GM19023 (cell line): ENCODE data around the gene PRSS53.

Experiments used
- ATAC-seq: cut with Tn5 transposase; IDR thresholded peaks from one replicate; pipeline ENCODE4 v1.9.1; 2021; ENCODE audit warnings: mild to moderate bottlenecking, moderate library complexity; ENCODE audit not compliant: unreplicated experiment

PRSS53 gene

DNA sequence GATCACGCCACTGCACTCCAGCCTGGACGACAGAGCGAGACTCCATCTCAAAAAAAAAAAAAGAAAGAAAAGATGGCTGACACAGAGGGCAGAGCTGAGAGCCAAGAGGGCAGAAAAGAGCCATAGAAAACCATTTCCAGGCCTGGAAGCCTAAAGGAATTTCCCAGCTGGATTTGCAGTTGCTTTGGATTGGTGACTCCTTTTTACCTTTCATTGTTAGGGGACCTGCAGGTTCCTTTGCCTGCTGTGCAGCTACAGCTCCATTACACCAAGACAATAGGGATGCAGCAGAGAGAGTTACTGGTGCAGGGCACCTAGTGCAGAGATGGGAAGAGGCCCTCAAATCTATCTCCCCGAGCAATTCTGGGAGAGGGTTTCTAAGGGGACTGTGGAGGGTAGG lies 33.1 kb downstream of the PRSS53 start:
- no peak for ATAC-seq

DNA sequence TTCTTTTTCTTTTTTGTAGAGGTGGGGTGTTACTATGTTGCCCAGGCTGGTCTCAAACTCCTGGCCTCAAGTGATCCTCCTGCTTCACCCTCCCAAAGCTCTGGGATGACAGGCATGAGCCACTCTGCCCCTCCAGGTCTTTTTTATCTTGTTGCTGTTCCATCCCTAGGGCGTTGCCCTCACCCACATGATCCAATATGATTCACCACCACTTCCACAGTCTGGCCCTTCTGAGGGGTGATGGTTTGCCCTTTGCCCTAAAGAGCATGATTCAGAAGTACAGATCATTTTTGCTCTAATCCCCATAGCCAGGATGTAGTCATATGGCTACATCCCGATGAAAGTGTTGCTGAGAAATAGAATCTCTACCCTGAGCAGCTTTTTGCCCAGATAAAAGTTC lies 36.6 kb downstream of the PRSS53 start:
- no peak for ATAC-seq

DNA sequence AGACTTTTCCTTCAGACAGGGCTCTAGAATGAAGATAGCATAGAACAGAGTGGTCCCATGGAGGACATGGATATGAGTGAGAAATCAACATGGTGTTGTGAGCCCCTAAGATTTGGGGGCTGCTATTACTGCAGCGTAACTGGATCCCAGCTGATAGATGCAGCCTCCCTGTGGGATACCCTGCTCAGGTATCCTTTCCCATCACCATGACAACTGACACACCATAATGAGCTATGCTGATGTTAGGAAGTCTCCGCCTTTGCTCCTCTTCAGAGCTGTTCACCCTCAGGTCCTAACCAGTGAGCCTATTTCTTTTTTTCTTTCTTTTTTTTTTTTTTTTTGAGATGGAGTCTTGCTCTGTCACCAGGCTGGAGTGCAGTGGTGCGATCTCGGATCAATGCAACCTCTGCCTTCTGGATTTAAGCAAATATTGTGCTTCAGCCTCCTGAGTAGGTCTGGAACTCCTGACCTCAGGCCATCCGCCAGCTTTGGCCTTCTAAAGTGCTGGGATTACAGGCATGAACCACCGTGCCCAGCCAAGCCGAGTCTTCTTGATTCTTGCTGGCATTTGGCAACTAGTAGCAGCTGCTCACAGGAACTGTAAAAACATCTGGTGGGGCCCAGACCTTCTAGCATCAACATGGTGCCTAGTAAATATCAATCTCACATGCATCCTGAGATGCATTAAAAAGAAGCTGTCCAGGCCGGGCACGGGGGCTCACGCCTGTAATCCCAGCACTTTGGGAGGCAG lies 38.3 kb downstream of the PRSS53 start:
- ATAC-seq = no peak

DNA sequence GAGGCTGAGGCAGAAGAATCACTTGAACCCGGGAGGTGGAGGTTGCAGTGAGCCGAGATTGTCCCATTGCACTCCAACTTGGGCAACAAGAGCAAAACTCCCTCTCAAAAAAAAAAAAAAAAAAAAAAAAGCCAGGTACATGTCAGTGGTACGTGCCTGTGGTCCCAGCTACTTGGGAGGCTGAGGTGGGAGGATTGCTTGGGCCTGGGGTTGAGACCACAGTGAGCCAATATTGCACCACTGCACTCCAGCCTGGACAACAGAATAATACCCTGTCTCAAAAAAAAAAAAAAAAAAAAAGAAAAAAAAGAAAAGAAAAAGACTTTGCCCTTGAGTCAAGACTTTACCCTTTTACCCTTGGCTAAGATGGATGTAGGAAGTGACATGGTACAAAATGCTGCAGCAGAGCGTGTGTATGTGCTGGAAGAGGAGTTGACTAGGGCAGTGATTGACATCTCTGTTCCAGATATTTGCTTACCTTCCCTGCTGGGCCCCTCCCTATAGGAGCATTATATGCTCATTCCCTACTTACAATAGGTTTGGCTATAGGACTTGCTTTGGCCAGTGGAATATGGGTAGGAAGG lies 44.8 kb downstream of the PRSS53 start:
- ATAC-seq = no peak

DNA sequence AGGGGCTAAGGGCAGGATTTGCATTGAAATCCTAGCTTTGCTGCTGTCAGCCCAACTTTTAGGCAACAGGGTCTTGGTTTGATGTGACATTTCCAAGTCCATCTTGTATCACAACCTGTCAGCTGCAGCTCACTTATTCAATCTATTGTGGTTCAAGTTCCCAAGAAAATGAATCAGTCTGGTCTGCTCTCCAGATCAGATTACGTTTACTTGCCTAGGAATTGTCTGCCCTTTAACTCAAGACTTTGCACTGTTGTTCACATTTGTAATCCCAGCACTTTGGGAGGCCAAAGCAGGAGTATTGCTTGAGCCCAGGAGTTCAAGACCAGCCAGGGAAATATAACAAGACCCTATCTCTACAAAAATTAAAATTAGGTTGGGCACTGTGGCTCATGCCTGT lies 45.4 kb downstream of the PRSS53 start:
- no peak for ATAC-seq

DNA sequence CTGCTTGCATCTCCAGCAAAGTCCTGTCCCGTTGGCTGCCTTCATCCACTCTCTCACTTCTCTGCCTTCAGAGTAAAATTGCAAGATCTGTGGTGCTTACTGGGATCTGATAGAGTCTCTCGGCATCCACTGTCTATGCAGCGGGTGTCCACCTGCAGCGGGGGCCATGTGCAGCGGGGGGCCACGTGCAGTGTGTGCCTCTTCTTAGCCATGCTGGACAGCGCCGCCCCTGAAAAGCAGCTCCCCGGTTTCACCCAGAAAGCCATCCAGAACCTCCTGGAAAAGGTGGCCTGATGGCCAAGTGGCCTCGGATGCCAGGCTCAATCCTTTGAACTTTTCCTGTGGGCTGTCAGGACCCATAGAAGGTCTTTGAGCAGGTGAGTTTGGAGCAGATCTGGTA lies 45.9 kb downstream of the PRSS53 start:
- no peak for ATAC-seq

DNA sequence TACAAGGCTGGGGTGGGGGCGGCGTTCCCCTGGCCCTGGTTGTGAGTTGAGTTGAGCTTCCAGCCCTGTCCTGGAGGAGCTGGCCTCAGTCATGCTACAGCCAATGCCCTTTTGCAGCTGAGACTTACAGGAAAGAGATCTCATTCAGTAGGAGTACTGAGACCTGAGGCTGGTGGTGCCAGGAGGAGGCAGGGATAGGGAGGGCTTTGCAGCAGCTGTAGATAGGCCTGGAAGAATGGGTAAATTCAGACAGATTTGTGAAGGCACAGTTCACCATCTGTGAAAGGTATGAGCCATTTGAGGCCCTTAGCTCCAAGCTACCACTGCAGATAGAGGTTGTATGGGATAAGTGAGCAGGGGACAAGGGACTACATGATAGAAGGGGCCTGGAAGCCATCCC lies 49.8 kb downstream of the PRSS53 start:
- ATAC-seq = no peak

DNA sequence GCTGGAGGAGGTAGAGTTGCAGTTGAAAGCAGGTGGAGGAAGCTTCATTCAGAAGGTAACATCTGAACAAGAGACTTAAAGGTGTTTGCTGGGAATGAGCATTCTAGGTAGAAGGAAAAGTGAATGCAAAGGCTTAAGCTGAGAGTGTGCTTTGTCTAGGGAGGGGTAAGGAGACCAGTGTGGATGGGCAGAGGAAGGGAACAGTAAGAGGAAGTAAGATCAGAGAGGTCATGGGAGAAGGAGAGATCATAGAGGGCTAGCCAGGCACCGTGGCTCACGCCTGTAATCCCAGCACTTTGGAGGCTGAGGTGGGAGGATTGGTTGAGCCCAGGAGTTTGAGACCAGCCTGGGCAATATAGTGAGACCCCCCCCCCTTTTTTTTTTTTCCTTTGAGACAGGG lies 52.1 kb downstream of the PRSS53 start:
- no peak for ATAC-seq

DNA sequence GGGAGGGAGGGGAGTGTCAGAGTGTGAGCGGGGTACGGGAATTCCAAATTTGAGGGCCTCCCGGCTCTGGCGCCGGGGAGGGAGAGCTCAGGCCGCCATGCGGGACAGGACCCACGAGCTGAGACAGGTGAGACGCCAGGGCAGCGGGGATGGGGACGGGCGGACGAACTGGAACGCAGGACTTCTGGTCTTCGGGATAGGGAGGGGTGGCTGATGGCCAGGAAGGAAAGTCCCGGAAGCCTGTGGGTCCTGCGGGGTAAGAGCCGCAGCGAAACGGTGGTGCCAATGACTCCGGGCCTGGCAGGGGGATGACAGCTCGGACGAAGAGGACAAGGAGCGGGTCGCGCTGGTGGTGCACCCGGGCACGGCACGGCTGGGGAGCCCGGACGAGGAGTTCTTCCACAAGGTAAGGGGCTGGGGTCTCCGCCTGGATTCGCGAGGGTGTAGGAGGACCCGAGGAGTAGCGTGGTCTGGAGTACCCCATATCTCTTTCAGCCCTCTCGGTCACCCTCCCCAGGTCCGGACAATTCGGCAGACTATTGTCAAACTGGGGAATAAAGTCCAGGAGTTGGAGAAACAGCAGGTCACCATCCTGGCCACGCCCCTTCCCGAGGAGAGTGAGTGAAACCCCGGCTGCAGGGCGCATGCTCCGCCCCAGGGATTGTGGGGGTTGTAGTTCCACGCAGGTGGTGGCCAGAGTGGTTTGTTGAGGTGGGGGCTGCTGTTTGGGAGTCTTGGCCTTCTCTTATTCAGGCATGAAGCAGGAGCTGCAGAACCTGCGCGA lies 54.8 kb downstream of the PRSS53 start:
- ATAC-seq = peak; percentile 41
